ENCODE data around the gene CPSF2. TPM values are rescaled to one million over a fixed set of nuclear protein-coding genes. Genes with fewer than 3 reads are reported as not detected.

The CPSF2 gene
- total RNA-seq, 2 donors from 2014 or later: 91.8 to 103 TPM

DNA sequence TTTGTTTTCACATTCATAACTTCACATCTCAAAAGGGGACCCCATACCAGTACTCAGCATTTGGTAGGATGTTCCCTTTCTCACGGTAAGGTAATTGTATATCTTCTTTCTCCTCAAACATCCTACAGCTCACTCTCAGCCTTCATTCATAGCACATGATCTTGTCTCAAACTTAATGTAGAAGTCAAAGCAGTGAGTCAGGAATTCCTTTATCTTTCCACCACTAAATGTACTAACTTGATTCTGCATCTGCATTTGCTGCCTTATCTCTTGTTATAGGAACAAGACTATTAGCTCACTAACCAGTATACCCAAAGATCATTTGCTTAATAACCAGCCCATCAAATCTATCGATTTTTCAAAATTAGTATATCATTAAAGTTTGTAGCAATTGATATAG, 22.9 kb downstream of the CPSF2 start:
- Mint-ChIP-seq H3K27ac (no peak overlapping the region), H3K36me3 (ENCODE audit: low read depth) (peaks cover 73% of the 10 kb centered on the region), H3K4me3 (no peak overlapping the region), H3K9me3 (no peaks in the 10 kb centered on the region), H3K4me1 (no peaks in the 10 kb centered on the region), H3K27me3 (ENCODE audit: insufficient read depth) (no peaks in the 10 kb centered on the region)
- Histone ChIP-seq H3K9ac (ENCODE audit: extremely low read depth, low read length, poor library complexity, severe bottlenecking) (no peak overlapping the region), H3K9me3 (ENCODE audit: control insufficient read depth, low read length) (no peaks in the 10 kb centered on the region), H3K4me3 (ENCODE audit: low read length) (no peak overlapping the region), H3K4me1 (ENCODE audit: control insufficient read depth, insufficient read depth, low read length) (no peaks in the 10 kb centered on the region), H3K27me3 (ENCODE audit: control insufficient read depth, insufficient read depth, low read length, poor library complexity, severe bottlenecking) (no peaks in the 10 kb centered on the region), H3K27ac (ENCODE audit: low read depth, low read length) (no peak overlapping the region), H3K36me3 (ENCODE audit: control insufficient read depth, insufficient read depth, low read length) (peaks cover 86% of the 10 kb centered on the region)
- no peak for DNase-seq
- WGBS, 2 experiments (ENCODE audit: insufficient coverage in 1 of 2, insufficient read length in 1 of 2): 95 to 100% methylated on average over 1 of the region's 2 CpGs
- TF ChIP-seq, protein P1, sequence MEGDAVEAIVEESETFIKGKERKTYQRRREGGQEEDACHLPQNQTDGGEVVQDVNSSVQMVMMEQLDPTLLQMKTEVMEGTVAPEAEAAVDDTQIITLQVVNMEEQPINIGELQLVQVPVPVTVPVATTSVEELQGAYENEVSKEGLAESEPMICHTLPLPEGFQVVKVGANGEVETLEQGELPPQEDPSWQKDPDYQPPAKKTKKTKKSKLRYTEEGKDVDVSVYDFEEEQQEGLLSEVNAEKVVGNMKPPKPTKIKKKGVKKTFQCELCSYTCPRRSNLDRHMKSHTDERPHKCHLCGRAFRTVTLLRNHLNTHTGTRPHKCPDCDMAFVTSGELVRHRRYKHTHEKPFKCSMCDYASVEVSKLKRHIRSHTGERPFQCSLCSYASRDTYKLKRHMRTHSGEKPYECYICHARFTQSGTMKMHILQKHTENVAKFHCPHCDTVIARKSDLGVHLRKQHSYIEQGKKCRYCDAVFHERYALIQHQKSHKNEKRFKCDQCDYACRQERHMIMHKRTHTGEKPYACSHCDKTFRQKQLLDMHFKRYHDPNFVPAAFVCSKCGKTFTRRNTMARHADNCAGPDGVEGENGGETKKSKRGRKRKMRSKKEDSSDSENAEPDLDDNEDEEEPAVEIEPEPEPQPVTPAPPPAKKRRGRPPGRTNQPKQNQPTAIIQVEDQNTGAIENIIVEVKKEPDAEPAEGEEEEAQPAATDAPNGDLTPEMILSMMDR (conservative IDR thresholded peaks at IDR 0.05): no peak

DNA sequence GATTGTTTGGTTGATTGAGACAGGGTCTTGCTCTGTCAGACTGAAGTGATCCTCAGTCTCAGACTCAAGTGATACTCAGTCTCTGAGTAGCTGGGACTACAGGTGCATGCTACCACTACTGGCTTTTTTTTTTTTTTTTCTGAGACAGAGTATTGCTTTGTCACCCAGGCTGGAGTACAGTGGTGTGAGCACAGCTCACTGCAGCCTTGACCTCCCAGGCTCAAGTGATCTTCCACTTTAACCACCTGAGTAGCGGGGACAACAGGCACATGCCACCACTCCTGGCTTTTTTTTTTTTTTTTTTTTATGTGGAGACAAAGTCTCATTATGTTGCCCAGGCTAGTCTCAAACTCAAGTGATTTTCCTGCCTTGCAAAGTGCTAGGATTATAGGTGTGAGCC, 31.8 kb downstream of the CPSF2 start:
- Histone ChIP-seq H3K27ac (ENCODE audit: low read depth, low read length) (no peak overlapping the region), H3K9me3 (ENCODE audit: control insufficient read depth, low read length) (peaks cover 10% of the 10 kb centered on the region), H3K4me1 (ENCODE audit: control insufficient read depth, insufficient read depth, low read length) (no peaks in the 10 kb centered on the region), H3K9ac (ENCODE audit: extremely low read depth, low read length, poor library complexity, severe bottlenecking) (no peak overlapping the region), H3K4me3 (ENCODE audit: low read length) (no peak overlapping the region), H3K36me3 (ENCODE audit: control insufficient read depth, insufficient read depth, low read length) (peaks cover 73% of the 10 kb centered on the region), H3K27me3 (ENCODE audit: control insufficient read depth, insufficient read depth, low read length, poor library complexity, severe bottlenecking) (no peaks in the 10 kb centered on the region)
- peaks cover 64% of the 10 kb centered on the region for H3K36me3 Mint-ChIP-seq (ENCODE audit: low read depth)
- no peaks in the 10 kb centered on the region for H3K27me3 Mint-ChIP-seq (ENCODE audit: insufficient read depth)
- H3K9me3 Mint-ChIP-seq: no peaks in the 10 kb centered on the region
- TF ChIP-seq, protein P1 (conservative IDR thresholded peaks at IDR 0.05): no peak
- H3K4me1 Mint-ChIP-seq: no peaks in the 10 kb centered on the region
- no peak for DNase-seq
- H3K27ac Mint-ChIP-seq: no peak overlapping the region
- WGBS, 2 experiments (ENCODE audit: insufficient coverage in 1 of 2, insufficient read length in 1 of 2): 100% methylated on average over 1 of the region's 1 CpG; no CpG with 5 or more reads in 1 of the 2 experiments
- H3K4me3 Mint-ChIP-seq: no peak overlapping the region

DNA sequence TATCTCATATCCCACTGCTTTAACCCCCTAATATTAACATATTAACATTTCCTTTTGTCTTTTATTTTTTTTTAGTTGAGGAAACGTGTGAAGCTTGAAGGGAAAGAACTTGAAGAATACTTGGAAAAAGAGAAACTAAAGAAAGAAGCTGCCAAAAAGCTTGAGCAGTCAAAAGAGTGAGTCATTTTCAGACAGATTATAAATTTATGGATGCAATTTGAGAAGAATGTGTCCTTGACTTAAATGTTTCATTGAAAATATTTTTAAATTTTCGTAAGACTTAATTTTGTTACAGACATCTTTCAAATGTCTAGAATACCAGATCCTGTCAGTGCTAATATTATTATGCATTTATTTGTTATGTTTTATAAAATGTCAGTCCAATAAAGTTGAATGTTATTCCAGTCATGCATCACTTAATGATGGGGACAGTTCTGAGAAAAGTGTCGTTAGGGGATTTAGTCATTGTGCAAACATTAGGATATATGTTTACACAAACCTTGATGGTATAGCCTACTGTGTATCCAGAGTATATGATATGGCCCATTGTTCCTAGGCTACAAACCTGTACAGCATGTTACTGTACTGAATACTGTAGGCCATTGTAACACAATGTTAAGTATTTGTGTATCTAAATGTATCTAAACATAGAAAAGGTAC, 32.6 kb downstream of the CPSF2 start:
- Mint-ChIP-seq H3K4me3 (no peak overlapping the region), H3K27me3 (ENCODE audit: insufficient read depth) (no peaks in the 10 kb centered on the region), H3K27ac (no peak overlapping the region), H3K9me3 (no peaks in the 10 kb centered on the region), H3K4me1 (no peaks in the 10 kb centered on the region), H3K36me3 (ENCODE audit: low read depth) (peaks cover 67% of the 10 kb centered on the region)
- Histone ChIP-seq H3K36me3 (ENCODE audit: control insufficient read depth, insufficient read depth, low read length) (peaks cover 73% of the 10 kb centered on the region), H3K4me3 (ENCODE audit: low read length) (no peak overlapping the region), H3K9ac (ENCODE audit: extremely low read depth, low read length, poor library complexity, severe bottlenecking) (no peak overlapping the region), H3K27ac (ENCODE audit: low read depth, low read length) (no peak overlapping the region), H3K27me3 (ENCODE audit: control insufficient read depth, insufficient read depth, low read length, poor library complexity, severe bottlenecking) (no peaks in the 10 kb centered on the region), H3K4me1 (ENCODE audit: control insufficient read depth, insufficient read depth, low read length) (no peaks in the 10 kb centered on the region), H3K9me3 (ENCODE audit: control insufficient read depth, low read length) (peaks cover 10% of the 10 kb centered on the region)
- TF ChIP-seq, protein P1 (conservative IDR thresholded peaks at IDR 0.05): no peak
- WGBS, 2 experiments (ENCODE audit: insufficient coverage in 1 of 2, insufficient read length in 1 of 2): 81 to 94% methylated on average over 2 of the region's 3 CpGs
- no peak for DNase-seq

Measured in endodermal cell (in vitro differentiated cells).